Neural progenitor cell (in vitro differentiated cells): ENCODE data around the gene MAMLD1. TPM values are rescaled to one million over a fixed set of nuclear protein-coding genes. Genes with fewer than 3 reads are reported as not detected.
A peak's percentile ranks its signal among the peaks of the same experiment; 100 is the strongest.

Experiments used
- DNase-seq: peaks from one replicate; pipeline ENCODE4 v3.0.0-alpha.2; 2016; ENCODE audit warnings: low spot score
- H2AFZ ChIP-seq: fragments of 200-600 bp; sonication (generic); replicated peaks from 2 replicates; pipeline ENCODE4 v1.6.1; 2016; ENCODE audit warnings: antibody characterized with exemption
- H3F3A ChIP-seq: fragments of 200-600 bp; sonication (generic); 2 replicates; pipeline ENCODE4 v1.6.1; 2016; ENCODE audit warnings: antibody characterized with exemption, low read depth
- H3K27ac ChIP-seq: fragments of 200-600 bp; sonication (generic); 2 replicates; pipeline ENCODE4 v1.5.1; 2016; ENCODE audit warnings: mild to moderate bottlenecking
- H3K27me3 ChIP-seq: fragments of 200-600 bp; sonication (generic); 2 replicates; pipeline ENCODE4 v1.6.1; 2016; ENCODE audit warnings: mild to moderate bottlenecking, moderate library complexity
- H3K36me3 ChIP-seq: fragments of 200-600 bp; sonication (generic); 2 replicates; pipeline ENCODE4 v1.5.1; 2016
- H3K4me1 ChIP-seq: fragments of 200-600 bp; sonication (generic); 2 replicates; pipeline ENCODE4 v1.6.1; 2016; ENCODE audit warnings: mixed run types
- H3K4me2 ChIP-seq: fragments of 200-600 bp; sonication (generic); 2 replicates; pipeline ENCODE4 v1.6.1; 2016
- H3K4me3 ChIP-seq: fragments of 200-600 bp; sonication (generic); 2 replicates; pipeline ENCODE4 v1.5.1; 2016
- H3K79me2 ChIP-seq: fragments of 200-600 bp; sonication (generic); 2 replicates; pipeline ENCODE4 v1.6.1; 2016; ENCODE audit warnings: low read depth
- H3K9ac ChIP-seq: fragments of 200-600 bp; sonication (generic); 2 replicates; pipeline ENCODE4 v1.6.1; 2016
- H3K9me3 ChIP-seq: fragments of 200-600 bp; sonication (generic); 2 replicates; pipeline ENCODE4 v1.5.1; 2016; ENCODE audit warnings: low read depth
- H4K20me1 ChIP-seq: fragments of 200-600 bp; sonication (generic); 2 replicates; pipeline ENCODE4 v1.6.1; 2016; ENCODE audit warnings: low read depth
- H3K27ac Mint-ChIP-seq: 3 replicates; pipeline ENCODE4 v1.8.0; 2021; ENCODE audit warnings: mixed read lengths
- H3K27me3 Mint-ChIP-seq: 2 replicates; pipeline ENCODE4 v1.8.0; 2022; ENCODE audit warnings: low read depth, mild to moderate bottlenecking, inconsistent platforms, moderate library complexity, mixed read lengths; ENCODE audit not compliant: insufficient read depth
- H3K36me3 Mint-ChIP-seq: 3 replicates; pipeline ENCODE4 v1.8.0; 2021; ENCODE audit warnings: mixed read lengths
- H3K4me1 Mint-ChIP-seq: 3 replicates; pipeline ENCODE4 v1.8.0; 2021; ENCODE audit warnings: mixed read lengths
- H3K4me3 Mint-ChIP-seq: 3 replicates; pipeline ENCODE4 v1.8.0; 2021; ENCODE audit warnings: mild to moderate bottlenecking, moderate library complexity, mixed read lengths
- H3K9me3 Mint-ChIP-seq: 3 replicates; pipeline ENCODE4 v1.8.0; 2020; ENCODE audit warnings: mixed read lengths
- EZH2 ChIP-seq: fragments of 200-600 bp; sonication (generic); IDR thresholded peaks from 2 replicates; pipeline ENCODE4 v1.6.1; 2017; ENCODE audit warnings: antibody characterized with exemption, mild to moderate bottlenecking, moderate library complexity
- EZH2phosphoT487 ChIP-seq: fragments of 200-600 bp; sonication (generic); IDR thresholded peaks from 2 replicates; pipeline ENCODE4 v1.6.1; 2017; ENCODE audit warnings: antibody characterized with exemption
- total RNA-seq: library from RNA; depleted of rRNA; stranded (reverse); fragments of >200 nt; gene quantifications from 2 replicates; pipeline ENCODE4 v1.2.3, GENCODE V29; 2015; ENCODE audit warnings: low replicate concordance
- TF ChIP-seq, protein P1 (sequence below): fragments of 200-600 bp; sonication (generic); IDR thresholded peaks from 2 replicates; pipeline ENCODE4 v1.5.1; 2017; ENCODE audit warnings: antibody characterized with exemption, mild to moderate bottlenecking

Gene MAMLD1
- total RNA-seq, 1 donor from 2014 or later = not detected

DNA sequence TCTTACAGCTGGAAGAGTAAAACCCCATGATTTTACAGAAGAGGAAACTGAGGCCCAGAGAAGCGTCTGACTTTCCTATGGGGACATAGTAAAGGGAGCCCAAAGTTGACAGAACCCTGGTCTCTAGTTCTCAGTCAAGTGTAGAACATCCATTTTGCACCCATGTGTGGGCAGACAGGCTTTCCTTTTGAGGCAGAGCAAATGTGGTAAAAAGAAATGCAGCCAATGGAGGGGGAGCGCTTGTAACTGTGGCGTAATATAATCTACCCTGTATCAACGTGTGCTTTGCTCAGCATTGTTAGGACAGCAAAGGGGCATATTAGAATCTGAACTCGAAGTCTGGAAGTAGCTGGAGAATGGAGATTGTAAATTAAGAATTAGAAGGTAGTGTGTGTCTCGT lies 8.8 kb downstream of the MAMLD1 start:
- Mint-ChIP-seq H3K4me3 (no peak overlapping the region), H3K4me1 (peaks cover 46% of the 10 kb centered on the region), H3K9me3 (peaks cover 13% of the 10 kb centered on the region), H3K27me3 (peaks cover 10% of the 10 kb centered on the region), H3K27ac (no peak overlapping the region), H3K36me3 (peaks cover 2% of the 10 kb centered on the region)
- H3K27me3 ChIP-seq = peaks cover 6% of the 10 kb centered on the region
- H3F3A ChIP-seq = no peaks in the 10 kb centered on the region
- no peak overlapping the region for H3K4me2 ChIP-seq
- no peak overlapping the region for H2AFZ ChIP-seq
- H4K20me1 ChIP-seq = no peaks in the 10 kb centered on the region
- no peak overlapping the region for H3K27ac ChIP-seq
- peaks cover 6% of the 10 kb centered on the region for H3K4me1 ChIP-seq
- TF ChIP-seq EZH2phosphoT487 = no peak
- no peaks in the 10 kb centered on the region for H3K79me2 ChIP-seq
- H3K9me3 ChIP-seq = no peaks in the 10 kb centered on the region
- H3K9ac ChIP-seq = no peak overlapping the region
- no peak overlapping the region for H3K4me3 ChIP-seq
- DNase-seq = no peak
- no peaks in the 10 kb centered on the region for H3K36me3 ChIP-seq

DNA sequence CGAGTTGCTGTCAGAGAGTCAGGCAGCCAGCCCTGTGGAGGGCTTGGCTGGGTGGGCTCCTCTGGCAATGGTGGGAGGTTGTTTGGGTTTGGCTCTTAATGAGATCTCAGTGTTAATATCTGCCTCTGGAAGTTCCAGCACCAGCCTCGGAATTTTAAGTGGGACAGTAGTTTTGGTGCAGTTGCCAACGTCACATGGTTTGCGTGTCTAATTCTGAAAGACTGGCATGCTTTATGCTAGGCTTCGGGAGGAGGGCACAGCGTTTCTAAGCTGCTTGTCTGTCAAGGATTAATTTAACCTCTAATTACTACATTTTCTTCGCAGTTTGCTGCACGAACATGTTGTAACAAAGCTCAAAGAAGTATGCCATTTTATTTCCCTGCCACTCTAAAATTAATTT lies 9.2 kb downstream of the MAMLD1 start:
- no peak overlapping the region for H3K4me2 ChIP-seq
- no peak overlapping the region for H2AFZ ChIP-seq
- Mint-ChIP-seq H3K9me3 (peaks cover 13% of the 10 kb centered on the region), H3K4me1 (peaks cover 47% of the 10 kb centered on the region), H3K4me3 (no peak overlapping the region), H3K27ac (no peak overlapping the region), H3K27me3 (peaks cover 10% of the 10 kb centered on the region), H3K36me3 (peaks cover 2% of the 10 kb centered on the region)
- peaks cover 6% of the 10 kb centered on the region for H3K4me1 ChIP-seq
- TF ChIP-seq EZH2 (no peak), EZH2phosphoT487 (no peak)
- TF ChIP-seq, protein P1, sequence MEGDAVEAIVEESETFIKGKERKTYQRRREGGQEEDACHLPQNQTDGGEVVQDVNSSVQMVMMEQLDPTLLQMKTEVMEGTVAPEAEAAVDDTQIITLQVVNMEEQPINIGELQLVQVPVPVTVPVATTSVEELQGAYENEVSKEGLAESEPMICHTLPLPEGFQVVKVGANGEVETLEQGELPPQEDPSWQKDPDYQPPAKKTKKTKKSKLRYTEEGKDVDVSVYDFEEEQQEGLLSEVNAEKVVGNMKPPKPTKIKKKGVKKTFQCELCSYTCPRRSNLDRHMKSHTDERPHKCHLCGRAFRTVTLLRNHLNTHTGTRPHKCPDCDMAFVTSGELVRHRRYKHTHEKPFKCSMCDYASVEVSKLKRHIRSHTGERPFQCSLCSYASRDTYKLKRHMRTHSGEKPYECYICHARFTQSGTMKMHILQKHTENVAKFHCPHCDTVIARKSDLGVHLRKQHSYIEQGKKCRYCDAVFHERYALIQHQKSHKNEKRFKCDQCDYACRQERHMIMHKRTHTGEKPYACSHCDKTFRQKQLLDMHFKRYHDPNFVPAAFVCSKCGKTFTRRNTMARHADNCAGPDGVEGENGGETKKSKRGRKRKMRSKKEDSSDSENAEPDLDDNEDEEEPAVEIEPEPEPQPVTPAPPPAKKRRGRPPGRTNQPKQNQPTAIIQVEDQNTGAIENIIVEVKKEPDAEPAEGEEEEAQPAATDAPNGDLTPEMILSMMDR = no peak
- DNase-seq = no peak
- H3K36me3 ChIP-seq = no peaks in the 10 kb centered on the region
- H3K9me3 ChIP-seq = no peaks in the 10 kb centered on the region
- peaks cover 2% of the 10 kb centered on the region for H3K27me3 ChIP-seq
- no peak overlapping the region for H3K9ac ChIP-seq
- H4K20me1 ChIP-seq = no peaks in the 10 kb centered on the region
- H3K4me3 ChIP-seq = no peak overlapping the region
- no peak overlapping the region for H3K27ac ChIP-seq
- H3F3A ChIP-seq = no peaks in the 10 kb centered on the region
- H3K79me2 ChIP-seq = no peaks in the 10 kb centered on the region

DNA sequence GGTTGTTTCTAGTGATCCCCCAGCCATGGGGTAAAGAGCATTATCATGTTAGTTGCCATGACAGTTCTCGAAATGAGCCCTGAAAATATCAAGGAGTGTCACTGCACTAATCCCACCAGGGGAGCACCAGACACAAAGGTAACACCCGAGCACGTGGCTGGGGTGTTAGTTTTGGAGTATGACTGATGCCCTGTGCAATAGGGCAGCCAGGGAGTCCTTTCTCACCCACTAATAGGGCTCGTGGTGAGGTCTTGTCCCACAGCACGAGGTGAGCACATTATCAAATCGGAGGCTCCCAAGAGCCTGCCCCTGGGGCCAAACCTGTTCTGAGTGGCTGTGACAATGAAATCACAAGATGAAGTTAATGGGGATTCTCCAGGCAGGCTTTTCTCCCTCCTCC lies 9.6 kb downstream of the MAMLD1 start:
- Mint-ChIP-seq H3K9me3 (peaks cover 13% of the 10 kb centered on the region), H3K27me3 (peaks cover 10% of the 10 kb centered on the region), H3K4me3 (no peak overlapping the region), H3K4me1 (peaks cover 52% of the 10 kb centered on the region), H3K36me3 (peaks cover 2% of the 10 kb centered on the region), H3K27ac (no peak overlapping the region)
- H3K4me2 ChIP-seq = no peak overlapping the region
- H3K9me3 ChIP-seq = no peaks in the 10 kb centered on the region
- no peak overlapping the region for H3K9ac ChIP-seq
- H3K79me2 ChIP-seq = no peaks in the 10 kb centered on the region
- TF ChIP-seq, protein P1 = no peak
- TF ChIP-seq EZH2phosphoT487 (no peak), EZH2 (no peak)
- H3K27me3 ChIP-seq = no peaks in the 10 kb centered on the region
- H3K4me1 ChIP-seq = peaks cover 6% of the 10 kb centered on the region
- H3K4me3 ChIP-seq = no peak overlapping the region
- DNase-seq = no peak
- H4K20me1 ChIP-seq = no peaks in the 10 kb centered on the region
- no peak overlapping the region for H3K27ac ChIP-seq
- no peaks in the 10 kb centered on the region for H3K36me3 ChIP-seq
- no peak overlapping the region for H2AFZ ChIP-seq
- no peaks in the 10 kb centered on the region for H3F3A ChIP-seq

DNA sequence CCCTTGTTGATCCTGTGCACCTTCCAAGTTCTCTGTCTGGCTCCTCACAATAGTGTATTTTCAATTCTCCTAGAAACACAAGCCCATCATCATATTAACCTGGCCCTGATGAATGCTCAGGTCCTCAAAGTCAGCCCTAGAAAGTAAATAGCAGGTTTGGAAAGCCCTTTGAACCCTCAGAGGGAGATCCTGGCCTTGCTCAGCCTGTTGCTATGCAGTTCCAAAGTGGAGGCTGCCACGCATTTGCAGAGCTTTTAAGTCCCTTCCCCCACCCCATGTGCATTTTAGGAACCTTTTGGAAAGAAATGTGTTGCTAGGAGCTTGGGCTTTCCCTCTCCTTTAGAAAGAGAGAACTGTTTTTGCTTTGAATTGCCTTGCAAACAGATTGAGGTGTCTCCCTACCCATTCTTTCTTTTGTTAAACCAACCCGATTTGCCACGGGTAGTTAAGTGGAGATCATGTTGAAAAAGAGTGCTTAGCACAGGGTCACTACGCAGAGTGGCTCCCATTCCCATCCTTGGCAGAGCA lies 12.2 kb downstream of the MAMLD1 start:
- H3K4me1 Mint-ChIP-seq = peaks cover 49% of the 10 kb centered on the region
- H3K27ac Mint-ChIP-seq = peak overlapping the region; percentile 13
- peaks cover 6% of the 10 kb centered on the region for H3K9me3 Mint-ChIP-seq
- no peak overlapping the region for H3K27ac ChIP-seq
- H3K27me3 ChIP-seq = no peaks in the 10 kb centered on the region
- H3K79me2 ChIP-seq = no peaks in the 10 kb centered on the region
- H3K36me3 ChIP-seq = no peaks in the 10 kb centered on the region
- peaks cover 6% of the 10 kb centered on the region for H3K4me1 ChIP-seq
- H3K4me3 Mint-ChIP-seq = no peak overlapping the region
- H4K20me1 ChIP-seq = no peaks in the 10 kb centered on the region
- H3F3A ChIP-seq = no peaks in the 10 kb centered on the region
- H3K9ac ChIP-seq = no peak overlapping the region
- H3K9me3 ChIP-seq = peaks cover under 1% of the 10 kb centered on the region
- no peaks in the 10 kb centered on the region for H3K36me3 Mint-ChIP-seq
- no peak overlapping the region for H3K4me2 ChIP-seq
- peaks cover 8% of the 10 kb centered on the region for H3K27me3 Mint-ChIP-seq
- no peak overlapping the region for H2AFZ ChIP-seq
- TF ChIP-seq EZH2 (no peak), EZH2phosphoT487 (no peak)
- TF ChIP-seq, protein P1 = no peak
- DNase-seq = no peak
- no peak overlapping the region for H3K4me3 ChIP-seq
